H9 (cell line): ENCODE results near the gene PET100. TPM values are rescaled to one million over a fixed set of nuclear protein-coding genes. Genes with fewer than 3 reads are reported as not detected.

Experiments used
- DNase-seq: peaks from one replicate; pipeline ENCODE4 v3.0.0-alpha.2; 2017
- H2AFZ ChIP-seq: one replicate; pipeline ENCODE4 v1.6.1; 2013; ENCODE audit warnings: mild to moderate bottlenecking, low read length, control low read depth, moderate library complexity
- H2AK5ac ChIP-seq: 2 replicates; pipeline ENCODE4 v1.6.1; 2013; ENCODE audit warnings: low read length, control low read depth, mixed read lengths; ENCODE audit not compliant: insufficient read length
- H2BK120ac ChIP-seq: one replicate; pipeline ENCODE4 v1.6.1; 2013; ENCODE audit warnings: low read depth, mild to moderate bottlenecking, low read length, control low read depth, inconsistent platforms; ENCODE audit not compliant: poor library complexity, severe bottlenecking
- H2BK12ac ChIP-seq: 2 replicates; pipeline ENCODE4 v1.6.1; 2013; ENCODE audit warnings: low read length, control low read depth, mixed read lengths, low read depth; ENCODE audit not compliant: insufficient read length
- H2BK15ac ChIP-seq: 2 replicates; pipeline ENCODE4 v1.6.1; 2013; ENCODE audit warnings: low read depth, low read length, control low read depth
- H2BK20ac ChIP-seq: one replicate; pipeline ENCODE4 v1.6.1; 2013; ENCODE audit warnings: low read depth, mild to moderate bottlenecking, low read length, control low read depth, inconsistent platforms; ENCODE audit not compliant: poor library complexity, severe bottlenecking
- H2BK5ac ChIP-seq: 2 replicates; pipeline ENCODE4 v1.6.1; 2013; ENCODE audit warnings: low read length, control low read depth, mixed read lengths; ENCODE audit not compliant: insufficient read length
- H3K14ac ChIP-seq: 2 replicates; pipeline ENCODE4 v1.6.1; 2013; ENCODE audit warnings: low read length, control low read depth; ENCODE audit not compliant: insufficient read depth
- H3K18ac ChIP-seq: 2 replicates; pipeline ENCODE4 v1.6.1; 2013; ENCODE audit warnings: low read depth, mild to moderate bottlenecking, mixed read lengths, low read length, control low read depth; ENCODE audit not compliant: insufficient read length
- H3K23ac ChIP-seq: 2 replicates; pipeline ENCODE4 v1.6.1; 2013; ENCODE audit warnings: low read length, control low read depth, mixed read lengths, low read depth; ENCODE audit not compliant: insufficient read length
- H3K23me2 ChIP-seq: 2 replicates; pipeline ENCODE4 v1.6.1; 2013; ENCODE audit warnings: low read depth, mild to moderate bottlenecking, mixed read lengths, low read length, control low read depth; ENCODE audit not compliant: insufficient read length, poor library complexity, severe bottlenecking
- H3K27ac ChIP-seq: 2 replicates; pipeline ENCODE4 v1.5.1; 2013; ENCODE audit warnings: low read length, control low read depth, mixed read lengths, low read depth; ENCODE audit not compliant: insufficient read length
- H3K27me3 ChIP-seq: 2 replicates; pipeline ENCODE4 v1.6.1; 2013; ENCODE audit warnings: low read length, control low read depth, inconsistent platforms; ENCODE audit not compliant: insufficient read depth
- H3K4ac ChIP-seq: 2 replicates; pipeline ENCODE4 v1.6.1; 2013; ENCODE audit warnings: low read depth, mild to moderate bottlenecking, control low read depth, inconsistent platforms, low read length, moderate library complexity
- H3K4me1 ChIP-seq: 2 replicates; pipeline ENCODE4 v1.6.1; 2013; ENCODE audit warnings: low read length, control low read depth, inconsistent platforms; ENCODE audit not compliant: insufficient read depth
- H3K4me2 ChIP-seq: 2 replicates; pipeline ENCODE4 v1.6.1; 2013; ENCODE audit warnings: low read length, control low read depth, mixed read lengths; ENCODE audit not compliant: insufficient read length, insufficient read depth
- H3K56ac ChIP-seq: 2 replicates; pipeline ENCODE4 v1.6.1; 2013; ENCODE audit warnings: low read depth, mild to moderate bottlenecking, mixed read lengths, low read length, control low read depth; ENCODE audit not compliant: insufficient read length
- H3K79me1 ChIP-seq: 2 replicates; pipeline ENCODE4 v1.6.1; 2013; ENCODE audit warnings: low read depth, mild to moderate bottlenecking, moderate library complexity, low read length, control low read depth, inconsistent platforms; ENCODE audit not compliant: insufficient read depth, poor library complexity, severe bottlenecking
- H3K79me2 ChIP-seq: 2 replicates; pipeline ENCODE4 v1.6.1; 2013; ENCODE audit warnings: low read length, control low read depth, inconsistent platforms; ENCODE audit not compliant: insufficient read depth
- H3K9ac ChIP-seq: 2 replicates; pipeline ENCODE4 v1.6.1; 2013; ENCODE audit warnings: low read length, control low read depth, mixed read lengths; ENCODE audit not compliant: insufficient read length; ENCODE audit errors: extremely low read depth
- H3K9me3 ChIP-seq: one replicate; pipeline ENCODE4 v1.6.1; 2013; ENCODE audit warnings: low read depth, low read length, inconsistent platforms; ENCODE audit not compliant: control insufficient read depth
- H3T11ph ChIP-seq: one replicate; pipeline ENCODE4 v1.6.1; 2013; ENCODE audit warnings: mild to moderate bottlenecking, low read length, control low read depth, inconsistent platforms
- H4K20me1 ChIP-seq: one replicate; pipeline ENCODE4 v1.6.1; 2013; ENCODE audit not compliant: control insufficient read depth, insufficient read length, insufficient read depth
- H4K5ac ChIP-seq: 2 replicates; pipeline ENCODE4 v1.6.1; 2013; ENCODE audit warnings: low read depth, mild to moderate bottlenecking, mixed read lengths, low read length, control low read depth; ENCODE audit not compliant: insufficient read length
- H4K8ac ChIP-seq: replicated peaks from 2 replicates; pipeline ENCODE4 v1.6.1; 2013; ENCODE audit warnings: low read length, control low read depth, mixed read lengths, low read depth; ENCODE audit not compliant: insufficient read length
- H4K91ac ChIP-seq: 2 replicates; pipeline ENCODE4 v1.6.1; 2013; ENCODE audit warnings: low read depth, mild to moderate bottlenecking, moderate library complexity, mixed read lengths, low read length, control low read depth; ENCODE audit not compliant: insufficient read length
- H3K27ac Mint-ChIP-seq, 3 experiments: 2 replicates in 2 of 3; 3 replicates in 1 of 3; pipeline ENCODE4 v1.8.0; 2020 to 2021; ENCODE audit warnings: mixed read lengths in 3 of 3, mild to moderate bottlenecking in 1 of 3, moderate library complexity in 1 of 3
- H3K27me3 Mint-ChIP-seq: 2 replicates; pipeline ENCODE4 v1.8.0; 2021; ENCODE audit warnings: low read depth, mild to moderate bottlenecking, moderate library complexity, mixed read lengths
- H3K36me3 Mint-ChIP-seq, 3 experiments: 2 replicates in 2 of 3; 3 replicates in 1 of 3; pipeline ENCODE4 v1.8.0; 2020 to 2021; ENCODE audit warnings: low read depth in 3 of 3, mixed read lengths in 3 of 3; ENCODE audit not compliant: insufficient read depth in 1 of 3
- H3K4me1 Mint-ChIP-seq, 2 experiments: 2 replicates each; pipeline ENCODE4 v1.8.0; 2020; ENCODE audit warnings: mixed read lengths in 2 of 2
- H3K4me3 Mint-ChIP-seq, 2 experiments: 2 replicates in 1 of 2; 3 replicates in 1 of 2; pipeline ENCODE4 v1.8.0; 2020 to 2021; ENCODE audit warnings: mild to moderate bottlenecking in 2 of 2, mixed read lengths in 2 of 2, moderate library complexity in 1 of 2
- H3K9me3 Mint-ChIP-seq, 2 experiments: 2 replicates in 1 of 2; 3 replicates in 1 of 2; pipeline ENCODE4 v1.8.0; 2020; ENCODE audit warnings: mild to moderate bottlenecking in 2 of 2, mixed read lengths in 2 of 2, moderate library complexity in 1 of 2
- WGBS: extraction: QIAGEN DNeasy Blood & Tissue Kit; methylation state at CpG from one replicate; pipeline ENCODE4 v1.1.7; 2013; ENCODE audit warnings: missing lambda C conversion rate, low lambda C conversion rate, mixed read lengths; ENCODE audit not compliant: insufficient read length; ENCODE audit errors: extremely low coverage; 5-methylcytosine and 5-hydroxymethylcytosine counted together
- total RNA-seq: library from RNA; stranded (reverse); gene quantifications from 2 replicates; pipeline ENCODE4 v1.2.1, GENCODE V29; 2021
- TF ChIP-seq, protein P1 (sequence below): fragments of 200-600 bp; sonication (generic); conservative IDR thresholded peaks from 3 replicates; pipeline ENCODE4 v1.8.0; 2021; ENCODE audit warnings: antibody characterized with exemption, mild to moderate bottlenecking

Gene PET100
- total RNA-seq, 1 experiment from 2014 or later: 129 TPM

- no peak overlapping the region for H3K27ac Mint-ChIP-seq
- H3K14ac ChIP-seq: no peak overlapping the region
Measured at GRCh38 chr19:7610491-7611240, 18.9 kb upstream of the PET100 start.

More at GRCh38 chr19:7610491-7611240, 18.9 kb upstream of the PET100 start:
- no peak overlapping the region for H2BK12ac ChIP-seq
- no peak overlapping the region for H3T11ph ChIP-seq
- no peak overlapping the region for H2BK15ac ChIP-seq
- H3K27ac ChIP-seq: no peak overlapping the region
- H3K23me2 ChIP-seq: no peaks in the 10 kb centered on the region
- H3K4me3 Mint-ChIP-seq: no peak overlapping the region
- H3K23ac ChIP-seq: no peak overlapping the region
- no CpG with 5 or more reads among the region's 31 CpGs for WGBS
- H3K4ac ChIP-seq: no peak overlapping the region
- no peaks in the 10 kb centered on the region for H3K79me2 ChIP-seq
- no peaks in the 10 kb centered on the region for H3K27me3 ChIP-seq
- no peak overlapping the region for H3K56ac ChIP-seq
- H3K79me1 ChIP-seq: no peaks in the 10 kb centered on the region
- no peak overlapping the region for H2BK5ac ChIP-seq
- no peaks in the 10 kb centered on the region for H3K4me1 ChIP-seq
- H2AFZ ChIP-seq: no peak overlapping the region
- TF ChIP-seq, protein P1, sequence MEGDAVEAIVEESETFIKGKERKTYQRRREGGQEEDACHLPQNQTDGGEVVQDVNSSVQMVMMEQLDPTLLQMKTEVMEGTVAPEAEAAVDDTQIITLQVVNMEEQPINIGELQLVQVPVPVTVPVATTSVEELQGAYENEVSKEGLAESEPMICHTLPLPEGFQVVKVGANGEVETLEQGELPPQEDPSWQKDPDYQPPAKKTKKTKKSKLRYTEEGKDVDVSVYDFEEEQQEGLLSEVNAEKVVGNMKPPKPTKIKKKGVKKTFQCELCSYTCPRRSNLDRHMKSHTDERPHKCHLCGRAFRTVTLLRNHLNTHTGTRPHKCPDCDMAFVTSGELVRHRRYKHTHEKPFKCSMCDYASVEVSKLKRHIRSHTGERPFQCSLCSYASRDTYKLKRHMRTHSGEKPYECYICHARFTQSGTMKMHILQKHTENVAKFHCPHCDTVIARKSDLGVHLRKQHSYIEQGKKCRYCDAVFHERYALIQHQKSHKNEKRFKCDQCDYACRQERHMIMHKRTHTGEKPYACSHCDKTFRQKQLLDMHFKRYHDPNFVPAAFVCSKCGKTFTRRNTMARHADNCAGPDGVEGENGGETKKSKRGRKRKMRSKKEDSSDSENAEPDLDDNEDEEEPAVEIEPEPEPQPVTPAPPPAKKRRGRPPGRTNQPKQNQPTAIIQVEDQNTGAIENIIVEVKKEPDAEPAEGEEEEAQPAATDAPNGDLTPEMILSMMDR: no peak
- H4K20me1 ChIP-seq: no peaks in the 10 kb centered on the region
- H2BK120ac ChIP-seq: no peak overlapping the region
- H3K4me1 Mint-ChIP-seq: peaks cover 0 to 1% of the 10 kb centered on the region in 2 experiments; a peak in 1 of 4 replicates
- H3K4me2 ChIP-seq: no peak overlapping the region
- H3K36me3 Mint-ChIP-seq: peaks cover 8 to 38% (median 36%) of the 10 kb centered on the region in 3 experiments
- H4K91ac ChIP-seq: no peak overlapping the region
- no peak overlapping the region for H3K18ac ChIP-seq
- no peak overlapping the region for H2BK20ac ChIP-seq
- no peak overlapping the region for H4K5ac ChIP-seq
- H4K8ac ChIP-seq: no peak overlapping the region
- H3K9me3 ChIP-seq: no peaks in the 10 kb centered on the region
- H3K9me3 Mint-ChIP-seq: no peaks in the 10 kb centered on the region
- no peak overlapping the region for H2AK5ac ChIP-seq
- DNase-seq: no peak
- no peak overlapping the region for H3K9ac ChIP-seq
- H3K27me3 Mint-ChIP-seq: no peaks in the 10 kb centered on the region
